ENCODE results near the gene CRADD. TPM values are rescaled to one million over a fixed set of nuclear protein-coding genes. Genes with fewer than 3 reads are reported as not detected.

The CRADD gene
- total and polyA plus RNA-seq, 2 donors (not counting 3 experiments of a cell fraction or from before 2014, with no cell fraction given) = 11.7 to 14.5 TPM

GRCh38 chr12:93678779-93679178 lies 1.6 kb downstream of the CRADD start:
- Histone ChIP-seq H3K27me3 (ENCODE audit: control insufficient read depth in 2 of 2, insufficient read depth in 2 of 2, low read length in 2 of 2) (no peaks in the 10 kb centered on the region), H3K79me2 (ENCODE audit: control insufficient read depth, insufficient read depth, low read length) (no peaks in the 10 kb centered on the region), H3K36me3 (ENCODE audit: control insufficient read depth in 2 of 2, extremely low read depth in 1 of 2, insufficient read depth in 2 of 2, low read length in 2 of 2) (no peaks in the 10 kb centered on the region), H3K4me2 (ENCODE audit: insufficient read depth, low read length) (no peak overlapping the region), H3K4me3 (replicated peaks in 1 of 3; ENCODE audit: insufficient read depth in 1 of 3, low read depth in 1 of 3, low read length in 3 of 3) (no peak overlapping the region), H3K9ac (replicated peaks; ENCODE audit: extremely low read depth, insufficient read depth, low read length) (no peak overlapping the region), H3K9me3 (replicated peaks; ENCODE audit: control insufficient read depth, insufficient read depth, low read length) (no peaks in the 10 kb centered on the region), H4K20me1 (replicated peaks; ENCODE audit: control insufficient read depth, extremely low read depth, insufficient read depth, low read length) (no peaks in the 10 kb centered on the region), H3K27ac (ENCODE audit: insufficient read depth, low read depth, low read length) (no peak overlapping the region), H3K9me1 (replicated peaks; ENCODE audit: control insufficient read depth, extremely low read depth, insufficient read depth, low read length) (no peaks in the 10 kb centered on the region), H2AFZ (ENCODE audit: low read depth, low read length) (no peak overlapping the region), H3K4me1 (ENCODE audit: control insufficient read depth, extremely low read depth, insufficient read depth, low read length) (peaks cover 10% of the 10 kb centered on the region)
- ChIA-PET POLR2A (no interaction called here), CTCF (interaction anchor here (0.8 to 1.5 kb wide), 2 partner anchors 110 to 422 kb away, joined by 3 to 4 read pairs; no protein-coding TSS in a partner anchor)
- DNase-seq (ENCODE audit: low read depth, low spot score) (no peak), FAIRE-seq (no peak)
- intact Hi-C loops (cut with micrococcal nuclease) (no loop called here), dilution Hi-C loops (cut with MboI; ENCODE audit: extremely low pct_ligation_motif_present, low sequenced_read_pairs) (no loop called here)
- TF ChIP-seq FOS (IDR thresholded peaks at IDR 0.05; ENCODE audit: borderline replicate concordance, insufficient read depth, low read length) (no peak), CTCF (IDR thresholded peaks at IDR 0.05; ENCODE audit: extremely low read depth in 1 of 2, insufficient read depth in 1 of 2, low read depth in 1 of 2, low read length in 2 of 2) (no peak), POLR2AphosphoS5 (IDR thresholded peaks at IDR 0.05; ENCODE audit: insufficient read depth, low read depth, low read length) (no peak), GATA2 (IDR thresholded peaks at IDR 0.05; ENCODE audit: insufficient read depth, insufficient read length, low read depth, low read length) (no peak)
- TF ChIP-seq, protein P1, sequence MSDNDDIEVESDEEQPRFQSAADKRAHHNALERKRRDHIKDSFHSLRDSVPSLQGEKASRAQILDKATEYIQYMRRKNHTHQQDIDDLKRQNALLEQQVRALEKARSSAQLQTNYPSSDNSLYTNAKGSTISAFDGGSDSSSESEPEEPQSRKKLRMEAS (IDR thresholded peaks at IDR 0.05; ENCODE audit: insufficient read depth, insufficient read length) = no peak
- BruUV-seq (replicated peaks) = no TSS peak
